GM23338 (cell line): ENCODE measurements around the gene ZMYND19. TPM values are rescaled to one million over a fixed set of nuclear protein-coding genes. Genes with fewer than 3 reads are reported as not detected.

Source experiments
- ATAC-seq: fragments of 200-7000 bp; cut with Tn5 transposase; 3 replicates; pipeline ENCODE4 v1.9.1; 2020
- DNase-seq: peaks from one replicate; pipeline ENCODE4 v3.0.0-alpha.2; 2015; ENCODE audit warnings: low spot score
- H2AFZ ChIP-seq: fragments of 200-600 bp; sonication (generic); 2 replicates; pipeline ENCODE4 v1.8.0; 2016; ENCODE audit warnings: antibody characterized with exemption, mild to moderate bottlenecking, moderate library complexity
- H3F3A ChIP-seq: fragments of 200-600 bp; sonication (generic); replicated peaks from 2 replicates; pipeline ENCODE4 v1.8.0; 2017; ENCODE audit warnings: antibody characterized with exemption, mixed run types, low read depth
- H3K27ac ChIP-seq: fragments of 200-600 bp; sonication (generic); 2 replicates; pipeline ENCODE4 v1.6.1; 2016; ENCODE audit warnings: low read depth
- H3K27me3 ChIP-seq: fragments of 200-600 bp; sonication (generic); 2 replicates; pipeline ENCODE4 v1.8.0; 2016; ENCODE audit warnings: mild to moderate bottlenecking, mixed run types, moderate library complexity; ENCODE audit not compliant: insufficient read depth
- H3K36me3 ChIP-seq: fragments of 200-600 bp; sonication (generic); 2 replicates; pipeline ENCODE4 v1.8.0; 2016; ENCODE audit warnings: mild to moderate bottlenecking; ENCODE audit not compliant: insufficient read depth
- H3K4me1 ChIP-seq: fragments of 200-600 bp; sonication (generic); 2 replicates; pipeline ENCODE4 v1.8.0; 2016; ENCODE audit warnings: mild to moderate bottlenecking, moderate library complexity; ENCODE audit not compliant: insufficient read depth
- H3K4me2 ChIP-seq: fragments of 200-600 bp; sonication (generic); 2 replicates; pipeline ENCODE4 v1.7.1; 2017; ENCODE audit warnings: mixed run types
- H3K4me3 ChIP-seq: fragments of 200-600 bp; sonication (generic); 2 replicates; pipeline ENCODE4 v1.6.1; 2016; ENCODE audit warnings: mixed run types
- H3K79me2 ChIP-seq: fragments of 200-600 bp; sonication (generic); replicated peaks from 2 replicates; pipeline ENCODE4 v1.8.0; 2017; ENCODE audit warnings: mild to moderate bottlenecking; ENCODE audit not compliant: insufficient read depth
- H3K9me2 ChIP-seq: fragments of 200-600 bp; sonication (generic); 2 replicates; pipeline ENCODE4 v1.8.0; 2017; ENCODE audit not compliant: insufficient read depth
- H4K20me1 ChIP-seq: fragments of 200-600 bp; sonication (generic); replicated peaks from 2 replicates; pipeline ENCODE4 v1.8.0; 2017; ENCODE audit warnings: mild to moderate bottlenecking; ENCODE audit not compliant: insufficient read depth
- H3K27ac Mint-ChIP-seq: 2 replicates; pipeline ENCODE4 v1.8.0; 2020; ENCODE audit warnings: inconsistent platforms, mild to moderate bottlenecking, moderate library complexity, mixed read lengths
- H3K27me3 Mint-ChIP-seq: 3 replicates; pipeline ENCODE4 v1.8.0; 2022; ENCODE audit warnings: low read depth, mild to moderate bottlenecking, moderate library complexity, mixed read lengths, inconsistent platforms; ENCODE audit not compliant: insufficient read depth, poor library complexity
- H3K36me3 Mint-ChIP-seq: 3 replicates; pipeline ENCODE4 v1.8.0; 2021; ENCODE audit warnings: low read depth, mild to moderate bottlenecking, inconsistent platforms, moderate library complexity, mixed read lengths
- H3K4me1 Mint-ChIP-seq: 3 replicates; pipeline ENCODE4 v1.8.0; 2020; ENCODE audit warnings: mild to moderate bottlenecking, inconsistent platforms, mixed read lengths
- H3K4me3 Mint-ChIP-seq: 3 replicates; pipeline ENCODE4 v1.8.0; 2021; ENCODE audit warnings: moderate library complexity, mild to moderate bottlenecking, inconsistent platforms, mixed read lengths
- H3K9me3 Mint-ChIP-seq: 3 replicates; pipeline ENCODE4 v1.8.0; 2020; ENCODE audit warnings: moderate library complexity, mild to moderate bottlenecking, inconsistent platforms, mixed read lengths
- CTCF ChIP-seq, 2 experiments: fragments of 200-600 bp in 1 of 2; sonication (generic) in 1 of 2; conservative IDR thresholded peaks; 2 replicates each; pipeline versions ENCODE4 v1.5.1 to v1.6.1; 2016 to 2017; ENCODE audit warnings: antibody characterized with exemption in 2 of 2, low read depth in 2 of 2, mild to moderate bottlenecking in 2 of 2, moderate library complexity in 1 of 2
- POLR2AphosphoS5 ChIP-seq: IDR thresholded peaks from 2 replicates; pipeline ENCODE4 v1.6.1; 2016; ENCODE audit warnings: antibody characterized with exemption, low read depth
- REST ChIP-seq: IDR thresholded peaks from one replicate; pipeline ENCODE4 v1.6.1; 2018; ENCODE audit warnings: antibody characterized with exemption; ENCODE audit not compliant: unreplicated experiment
- polyA plus RNA-seq: library from polyadenylated mRNA; unstranded; fragments of >200 nt; fragmentation: Nextera tagmentation; extraction: Ambion mirVana; gene quantifications from 2 replicates; pipeline ENCODE4 v1.2.1, GENCODE V29; 2016
- total RNA-seq: library from RNA; depleted of rRNA; stranded (reverse); fragments of >200 nt; shearing (Covaris generic); gene quantifications from 2 replicates; pipeline ENCODE4 v1.2.3, GENCODE V29; 2014

The ZMYND19 gene
- total and polyA plus RNA-seq, 2 experiments from 2014 or later = 25.8 to 58.5 TPM

GRCh38 chr9:137615387-137615871 is 25.1 kb upstream of the ZMYND19 start:
- no peak overlapping the region for H3K4me3 Mint-ChIP-seq
- peaks cover 26% of the 10 kb centered on the region for H3K79me2 ChIP-seq
- no peak for DNase-seq

More at GRCh38 chr9:137615387-137615871, 25.1 kb upstream of the ZMYND19 start:
- Histone ChIP-seq H2AFZ (no peak overlapping the region), H4K20me1 (peaks cover 16% of the 10 kb centered on the region), H3K27ac (no peak overlapping the region), H3K9me2 (no peaks in the 10 kb centered on the region), H3K4me1 (peaks cover 16% of the 10 kb centered on the region), H3F3A (peaks cover 13% of the 10 kb centered on the region), H3K36me3 (no peaks in the 10 kb centered on the region; the same call in 1 of the 2 replicates), H3K4me3 (no peak overlapping the region), H3K4me2 (no peak overlapping the region), H3K27me3 (no peaks in the 10 kb centered on the region)
- peaks cover 20% of the 10 kb centered on the region for H3K27me3 Mint-ChIP-seq
- H3K4me1 Mint-ChIP-seq = peaks cover 28% of the 10 kb centered on the region
- no peak overlapping the region for H3K27ac Mint-ChIP-seq
- no peaks in the 10 kb centered on the region; the same call in 2 of the 3 replicates for H3K9me3 Mint-ChIP-seq
- 0 out of 2 replicates have a peak, but pooled peaks have one; percentile 43 for TF ChIP-seq POLR2AphosphoS5
- no peak for TF ChIP-seq CTCF (conservative IDR thresholded peaks at IDR 0.05; ENCODE audit: low read depth in 2 of 2)
- no peak for TF ChIP-seq REST
- peaks cover 30% of the 10 kb centered on the region for H3K36me3 Mint-ChIP-seq
- no peak for ATAC-seq
